HG02642 (cell line): ENCODE results near the gene IGLL5.

ENCODE experiments used
- ATAC-seq: cut with Tn5 transposase; IDR thresholded peaks from one replicate; pipeline ENCODE4 v1.9.1; 2021; ENCODE audit warnings: mild to moderate bottlenecking; ENCODE audit not compliant: unreplicated experiment, poor library complexity

IGLL5 gene

GRCh38 chr22:22858559-22858937, 29.1 kb upstream of the IGLL5 start:
- ATAC-seq, result no peak

- no peak for ATAC-seq
Measured at GRCh38 chr22:22863001-22863400, 24.6 kb upstream of the IGLL5 start.

GRCh38 chr22:22865311-22866072, 22.1 kb upstream of the IGLL5 start:
- peak; percentile 88 for ATAC-seq

GRCh38 chr22:22866381-22867111, 21.1 kb upstream of the IGLL5 start:
- ATAC-seq, result no peak

- ATAC-seq, result no peak
Measured at GRCh38 chr22:22867996-22868715, 19.5 kb upstream of the IGLL5 start.

GRCh38 chr22:22870577-22871404, 16.8 kb upstream of the IGLL5 start:
- ATAC-seq, result no peak

GRCh38 chr22:22871536-22872278, 15.9 kb upstream of the IGLL5 start:
- ATAC-seq, result no peak

- ATAC-seq, result no peak
Measured at GRCh38 chr22:22872722-22873708, 14.6 kb upstream of the IGLL5 start.

GRCh38 chr22:22877523-22878210, 9.9 kb upstream of the IGLL5 start:
- ATAC-seq, result no peak

- ATAC-seq, result no peak
Measured at GRCh38 chr22:22878211-22878570, 9.4 kb upstream of the IGLL5 start.

GRCh38 chr22:22878801-22879674, 8.6 kb upstream of the IGLL5 start:
- no peak for ATAC-seq

GRCh38 chr22:22879675-22880155, 7.9 kb upstream of the IGLL5 start:
- ATAC-seq, result no peak

GRCh38 chr22:22880645-22881044, 7.0 kb upstream of the IGLL5 start:
- no peak for ATAC-seq

- ATAC-seq, result no peak
Measured at GRCh38 chr22:22881116-22882000, 6.3 kb upstream of the IGLL5 start.

- ATAC-seq, result no peak
Measured at GRCh38 chr22:22882033-22882717, 5.4 kb upstream of the IGLL5 start.
